Activated CD8-positive, alpha-beta T cell treated with anti-CD3 and anti-CD28 coated beads for 36 hours (primary cell): ENCODE results near the gene BCL3. TPM values are rescaled to one million over a fixed set of nuclear protein-coding genes. Genes with fewer than 3 reads are reported as not detected.
"Not testable (repeated sequence)": the region's sequence is repeated elsewhere in the genome, so short reads cannot be mapped to it uniquely, and the experiment has no call there.

ENCODE experiments used
- ATAC-seq: fragments of 200-7000 bp; cut with Tn5 transposase; one replicate; pipeline ENCODE4 v1.10.0; 2021; ENCODE audit warnings: mild to moderate bottlenecking, moderate library complexity
- CTCF ChIA-PET: fragments of 350-600 bp; sonication (Branson Sonifier 250); formaldehyde crosslinking; loops from one replicate; lab custom pipeline; 2021; ENCODE audit warnings: antibody characterized with exemption; lab: Charles Lee
- POLR2A ChIA-PET: fragments of 350-600 bp; sonication (Branson Sonifier 250); formaldehyde crosslinking; loops from one replicate; lab custom pipeline; 2021; ENCODE audit warnings: antibody characterized with exemption; lab: Charles Lee
- DNase-seq: peaks from one replicate; pipeline ENCODE4 v3.0.0-alpha.2; 2020
- H3K27ac Mint-ChIP-seq: one replicate; pipeline ENCODE4 v1.8.0; 2021; ENCODE audit warnings: mild to moderate bottlenecking, mixed read lengths
- H3K27me3 Mint-ChIP-seq: one replicate; pipeline ENCODE4 v1.8.0; 2021; ENCODE audit warnings: mixed read lengths
- H3K36me3 Mint-ChIP-seq: one replicate; pipeline ENCODE4 v1.8.0; 2021; ENCODE audit warnings: low read depth, mixed read lengths
- H3K4me1 Mint-ChIP-seq: one replicate; pipeline ENCODE4 v1.8.0; 2021; ENCODE audit warnings: low read depth, mixed read lengths
- H3K4me3 Mint-ChIP-seq: one replicate; pipeline ENCODE4 v1.8.0; 2021; ENCODE audit warnings: mild to moderate bottlenecking, moderate library complexity, mixed read lengths
- H3K9me3 Mint-ChIP-seq: one replicate; pipeline ENCODE4 v1.8.0; 2021; ENCODE audit warnings: mixed read lengths
- intact Hi-C: fragments of 100-400 bp; cut with micrococcal nuclease; formaldehyde crosslinking; loops from one replicate; pipeline ENCODE4 v1.10.0; 2022
- total RNA-seq, 2 experiments: library from RNA; stranded (reverse); gene quantifications; one replicate each; pipeline ENCODE4 v1.2.3, GENCODE V29; 2021
- TF ChIP-seq, protein P1 (sequence below): fragments of 200-600 bp; IDR thresholded peaks from one replicate; pipeline ENCODE4 v1.8.0; 2022; ENCODE audit warnings: antibody characterized with exemption, mild to moderate bottlenecking

BCL3 gene
- total RNA-seq, 2 experiments from 2014 or later = 22.8 to 27.7 TPM

DNA sequence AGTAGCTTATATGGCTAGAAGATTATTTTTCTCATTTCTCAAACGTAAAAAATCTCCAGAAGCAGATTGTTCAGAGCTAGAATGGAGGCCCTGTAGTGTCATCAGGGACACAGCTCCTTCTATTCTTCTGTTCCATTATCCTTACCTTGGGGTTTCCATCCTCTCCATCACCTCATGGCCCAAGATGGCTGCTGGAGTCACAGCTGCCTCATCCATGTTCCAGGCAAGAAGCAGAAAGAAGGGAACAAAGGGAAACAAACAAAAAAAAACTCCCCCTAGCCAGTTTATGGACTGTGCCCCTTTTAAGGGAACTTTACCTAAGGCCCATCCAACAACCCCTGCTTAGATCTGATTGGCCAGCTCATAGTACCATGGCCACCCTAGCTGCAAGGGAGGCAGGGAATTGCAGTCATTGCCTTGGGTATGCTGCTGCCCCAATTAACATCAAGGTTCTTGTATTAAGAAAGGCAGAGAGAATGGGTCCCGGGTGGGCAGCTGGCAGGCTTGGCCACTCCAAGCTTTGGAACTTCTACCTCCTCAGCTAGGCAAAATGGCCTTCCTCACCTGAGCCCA lies 33.8 kb upstream of the BCL3 start:
- intact Hi-C loops = no loop called here
- peaks cover 5% of the 10 kb centered on the region for H3K4me1 Mint-ChIP-seq
- peaks cover 17% of the 10 kb centered on the region for H3K9me3 Mint-ChIP-seq
- DNase-seq (no peak), ATAC-seq (no peak)
- ChIA-PET POLR2A (interaction anchor here (0.5 kb wide), 1 partner anchor 26 kb away, joined by 3 read pairs; no protein-coding TSS in a partner anchor), CTCF (interaction anchor here (1.0 to 4.0 kb wide), 6 partner anchors 9 to 70 kb away, joined by 4 to 38 read pairs (median 5); no protein-coding TSS in a partner anchor)
- TF ChIP-seq, protein P1, sequence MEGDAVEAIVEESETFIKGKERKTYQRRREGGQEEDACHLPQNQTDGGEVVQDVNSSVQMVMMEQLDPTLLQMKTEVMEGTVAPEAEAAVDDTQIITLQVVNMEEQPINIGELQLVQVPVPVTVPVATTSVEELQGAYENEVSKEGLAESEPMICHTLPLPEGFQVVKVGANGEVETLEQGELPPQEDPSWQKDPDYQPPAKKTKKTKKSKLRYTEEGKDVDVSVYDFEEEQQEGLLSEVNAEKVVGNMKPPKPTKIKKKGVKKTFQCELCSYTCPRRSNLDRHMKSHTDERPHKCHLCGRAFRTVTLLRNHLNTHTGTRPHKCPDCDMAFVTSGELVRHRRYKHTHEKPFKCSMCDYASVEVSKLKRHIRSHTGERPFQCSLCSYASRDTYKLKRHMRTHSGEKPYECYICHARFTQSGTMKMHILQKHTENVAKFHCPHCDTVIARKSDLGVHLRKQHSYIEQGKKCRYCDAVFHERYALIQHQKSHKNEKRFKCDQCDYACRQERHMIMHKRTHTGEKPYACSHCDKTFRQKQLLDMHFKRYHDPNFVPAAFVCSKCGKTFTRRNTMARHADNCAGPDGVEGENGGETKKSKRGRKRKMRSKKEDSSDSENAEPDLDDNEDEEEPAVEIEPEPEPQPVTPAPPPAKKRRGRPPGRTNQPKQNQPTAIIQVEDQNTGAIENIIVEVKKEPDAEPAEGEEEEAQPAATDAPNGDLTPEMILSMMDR = no peak
- H3K4me3 Mint-ChIP-seq = no peak overlapping the region
- H3K27ac Mint-ChIP-seq = no peak overlapping the region
- no peaks in the 10 kb centered on the region for H3K36me3 Mint-ChIP-seq
- no peaks in the 10 kb centered on the region for H3K27me3 Mint-ChIP-seq

- Mint-ChIP-seq H3K36me3 (no peaks in the 10 kb centered on the region), H3K4me3 (no peak overlapping the region), H3K4me1 (peaks cover 15% of the 10 kb centered on the region), H3K9me3 (peaks cover 17% of the 10 kb centered on the region), H3K27me3 (no peaks in the 10 kb centered on the region), H3K27ac (no peak overlapping the region)
- POLR2A ChIA-PET = no interaction called here
- CTCF ChIA-PET = interaction anchor here (0.6 kb wide), 1 partner anchor 9 kb away, joined by 3 read pairs; no protein-coding TSS in a partner anchor
- DNase-seq = no peak
- TF ChIP-seq, protein P1 = no peak
- intact Hi-C loops = no loop called here
- no peak for ATAC-seq
Measured at GRCh38 chr19:44717603-44718002, 30.9 kb upstream of the BCL3 start.

- H3K4me1 Mint-ChIP-seq = peaks cover 23% of the 10 kb centered on the region
Measured at GRCh38 chr19:44718441-44719261, 29.9 kb upstream of the BCL3 start.

GRCh38 chr19:44719262-44719701 lies 29.2 kb upstream of the BCL3 start:
- no peaks in the 10 kb centered on the region for H3K36me3 Mint-ChIP-seq
- H3K27ac Mint-ChIP-seq = no peak overlapping the region
- DNase-seq = no peak
- peaks cover 17% of the 10 kb centered on the region for H3K9me3 Mint-ChIP-seq
- no peaks in the 10 kb centered on the region for H3K27me3 Mint-ChIP-seq
- H3K4me1 Mint-ChIP-seq = peaks cover 29% of the 10 kb centered on the region
- no peak overlapping the region for H3K4me3 Mint-ChIP-seq
- TF ChIP-seq, protein P1 = no peak
- POLR2A ChIA-PET = no interaction called here
- intact Hi-C loops = no loop called here
- CTCF ChIA-PET = interaction anchor here (6.2 to 15.3 kb wide), 2 partner anchors 30 to 49 kb away, joined by 93 to 474 read pairs; no protein-coding TSS in a partner anchor
- no peak for ATAC-seq

More at GRCh38 chr19:44718441-44719261, 29.9 kb upstream of the BCL3 start:
- Mint-ChIP-seq H3K27ac (no peak overlapping the region), H3K9me3 (peaks cover 17% of the 10 kb centered on the region), H3K27me3 (no peaks in the 10 kb centered on the region), H3K4me3 (no peak overlapping the region), H3K36me3 (no peaks in the 10 kb centered on the region)
- intact Hi-C loops = no loop called here
- CTCF ChIA-PET = interaction anchor here (15.3 kb wide), 1 partner anchor 50 kb away, joined by 474 read pairs; no protein-coding TSS in a partner anchor
- TF ChIP-seq, protein P1 = no peak
- no peak for ATAC-seq
- POLR2A ChIA-PET = interaction anchor here (0.6 kb wide), 1 partner anchor 211 kb away, joined by 3 read pairs; no protein-coding TSS in a partner anchor
- DNase-seq = no peak

- ATAC-seq, DNase-seq, H3K27me3 Mint-ChIP-seq, H3K36me3 Mint-ChIP-seq, intact Hi-C loops, H3K27ac Mint-ChIP-seq, H3K9me3 Mint-ChIP-seq, POLR2A ChIA-PET, H3K4me3 Mint-ChIP-seq: not testable (repeated sequence)
- H3K4me1 Mint-ChIP-seq = peaks cover 36% of the 10 kb centered on the region
- CTCF ChIA-PET = interaction anchor here (0.6 to 15.3 kb wide), 4 partner anchors 12 to 223 kb away, joined by 3 to 474 read pairs (median 48); no protein-coding TSS in a partner anchor
Measured at GRCh38 chr19:44720396-44720795, 28.1 kb upstream of the BCL3 start.
